Right kidney (tissue), 1 donor: ENCODE measurements around the gene PI4KA.
"Not testable (repeated sequence)": the region's sequence is repeated elsewhere in the genome, so short reads cannot be mapped to it uniquely, and the experiment has no call there.

Experiments used
- DNase-seq: peaks from one replicate; pipeline ENCODE4 v3.0.0-alpha.2; 2016

Gene PI4KA

GRCh38 chr22:20775342-20775895 lies 83.2 kb downstream of the PI4KA start:
- DNase-seq = no peak

- no peak for DNase-seq
Measured at GRCh38 chr22:20774882-20775281, 83.7 kb downstream of the PI4KA start.

GRCh38 chr22:20773793-20774212 lies 84.8 kb downstream of the PI4KA start, which contains the start of gene SERPIND1:
Gene SERPIND1 (plus strand): TSS chr22:20774113. CDS start chr22:20779313, 5,200 bp downstream.
- no peak for DNase-seq

- DNase-seq = no peak
Measured at GRCh38 chr22:20771918-20772625, 86.5 kb downstream of the PI4KA start.

GRCh38 chr22:20769496-20769826 lies 89.2 kb downstream of the PI4KA start:
- not testable (repeated sequence) for DNase-seq

GRCh38 chr22:20766530-20766929 lies 92.1 kb downstream of the PI4KA start:
- no peak for DNase-seq

- DNase-seq = no peak
Measured at GRCh38 chr22:20765938-20766337, 92.7 kb downstream of the PI4KA start.

- DNase-seq = no peak
Measured at GRCh38 chr22:20764729-20765128, 93.9 kb downstream of the PI4KA start.

GRCh38 chr22:20764471-20764720 lies 94.2 kb downstream of the PI4KA start:
- DNase-seq = no peak

GRCh38 chr22:20763630-20764470 lies 94.8 kb downstream of the PI4KA start:
- DNase-seq = no peak

GRCh38 chr22:20762233-20762796 lies 96.3 kb downstream of the PI4KA start:
- DNase-seq = no peak

- no peak for DNase-seq
Measured at GRCh38 chr22:20761536-20761935, 97.1 kb downstream of the PI4KA start.

GRCh38 chr22:20760084-20760483 lies 98.5 kb downstream of the PI4KA start:
- no peak for DNase-seq

GRCh38 chr22:20758688-20759087 lies 99.9 kb downstream of the PI4KA start:
- DNase-seq = no peak

GRCh38 chr22:20756846-20757245 lies 101.8 kb downstream of the PI4KA start:
- no peak for DNase-seq

- no peak for DNase-seq
Measured at GRCh38 chr22:20752873-20753272, 105.7 kb downstream of the PI4KA start.

GRCh38 chr22:20752104-20752741 lies 106.4 kb downstream of the PI4KA start:
- DNase-seq = no peak

GRCh38 chr22:20751185-20751851 lies 107.3 kb downstream of the PI4KA start:
- DNase-seq = no peak

GRCh38 chr22:20750461-20751184 lies 108.0 kb downstream of the PI4KA start:
- DNase-seq = peak; percentile 6

- no peak for DNase-seq
Measured at GRCh38 chr22:20749453-20749852, 109.2 kb downstream of the PI4KA start.

GRCh38 chr22:20748731-20749428 lies 109.7 kb downstream of the PI4KA start:
- DNase-seq = no peak
